Thyroid gland (tissue), 4 donors: Measurements from ENCODE around the gene SYTL2. TPM values are rescaled to one million over a fixed set of nuclear protein-coding genes. Genes with fewer than 3 reads are reported as not detected.
A peak's percentile ranks its signal among the peaks of the same experiment; 100 is the strongest.

Source experiments
- DNase-seq, 2 donors: peaks; one replicate each; pipeline ENCODE4 v3.0.0-alpha.2; 2019
- H3K27ac ChIP-seq, 3 donors: fragments of 200-600 bp; sonication (generic); 1 replicate in 2 of 3; 2 replicates in 1 of 3; pipeline ENCODE4 v1.5.1; 2016 to 2019; ENCODE audit warnings: mild to moderate bottlenecking in 1 of 3, moderate library complexity in 1 of 3
- H3K27me3 ChIP-seq: fragments of 200-600 bp; sonication (generic); one replicate; pipeline ENCODE4 v1.5.1; 2019
- H3K36me3 ChIP-seq, 2 donors: fragments of 200-600 bp; sonication (generic); one replicate each; pipeline ENCODE4 v1.5.1; 2016 to 2019
- H3K4me1 ChIP-seq, 2 donors: fragments of 200-600 bp; sonication (generic); one replicate each; pipeline ENCODE4 v1.5.1; 2017 to 2019
- H3K4me3 ChIP-seq, 3 donors: fragments of 200-600 bp; sonication (generic); replicated peaks in 1 of 3; 1 replicate in 2 of 3; 2 replicates in 1 of 3; pipeline ENCODE4 v1.5.1; 2016; ENCODE audit warnings: mild to moderate bottlenecking in 1 of 3
- H3K9me3 ChIP-seq: fragments of 200-600 bp; sonication (generic); one replicate; pipeline ENCODE4 v1.5.1; 2017
- CTCF ChIP-seq, 6 experiments: fragments of 200-600 bp in 3 of 6; fragments of 450-650 bp in 3 of 6; sonication (generic) in 3 of 6; IDR thresholded peaks; one replicate each; pipeline ENCODE4 v1.5.1; 2016 to 2019; ENCODE audit warnings: antibody characterized with exemption in 6 of 6, mild to moderate bottlenecking in 2 of 6, inconsistent platforms in 1 of 6, moderate library complexity in 1 of 6
- POLR2A ChIP-seq, 2 donors: fragments of 450-650 bp; IDR thresholded peaks; one replicate each; pipeline ENCODE4 v1.6.1; 2017; ENCODE audit warnings: antibody characterized with exemption in 2 of 2, mild to moderate bottlenecking in 2 of 2, moderate library complexity in 1 of 2
- WGBS, 2 donors: methylation state at CpG; one replicate each; pipeline ENCODE4 v1.1.5; 2017; 5-methylcytosine and 5-hydroxymethylcytosine counted together
- intact Hi-C: fragments of 100-400 bp; cut with DNase I; formaldehyde crosslinking; loops from one replicate; pipeline ENCODE4 v1.15.1; 2023
- total RNA-seq, 4 donors: library from RNA; depleted of rRNA; stranded (reverse); fragments of >200 nt; gene quantifications; one replicate each; pipeline ENCODE4 v1.2.3, GENCODE V29; 2016

SYTL2 gene
- total RNA-seq, 4 donors from 2014 or later = 4.5 to 18.8 (median 9.0) TPM

GRCh38 chr11:85821636-85822035, 10.7 kb upstream of the SYTL2 start:
- no peak overlapping the region for H3K4me3 ChIP-seq
- intact Hi-C loops = no loop called here
- H3K27me3 ChIP-seq = no peaks in the 10 kb centered on the region
- no peaks in the 10 kb centered on the region for H3K4me1 ChIP-seq
- TF ChIP-seq CTCF (IDR thresholded peaks at IDR 0.05) (no peak), POLR2A (IDR thresholded peaks at IDR 0.05) (no peak)
- H3K9me3 ChIP-seq = no peaks in the 10 kb centered on the region
- no peaks in the 10 kb centered on the region for H3K36me3 ChIP-seq
- no peak for DNase-seq
- 74 to 82% methylated on average over 1 of the region's 1 CpG for WGBS, 2 donors
- no peak overlapping the region for H3K27ac ChIP-seq

- no peak for DNase-seq
- intact Hi-C loops = no loop called here
- H3K36me3 ChIP-seq = no peaks in the 10 kb centered on the region
These were observed 8.5 kb upstream of the SYTL2 start for GRCh38 chr11:85819441-85819840.

GRCh38 chr11:85815186-85815931, 4.4 kb upstream of the SYTL2 start:
- WGBS, 2 donors = 90 to 92% methylated on average over 4 of the region's 4 CpGs
- H3K27ac ChIP-seq = no peak overlapping the region
- intact Hi-C loops = no loop called here
- peaks cover 3 to 8% of the 10 kb centered on the region in 2 donors for H3K4me1 ChIP-seq
- TF ChIP-seq CTCF (IDR thresholded peaks at IDR 0.05) (no peak), POLR2A (IDR thresholded peaks at IDR 0.05) (no peak)
- H3K9me3 ChIP-seq = no peaks in the 10 kb centered on the region
- no peaks in the 10 kb centered on the region for H3K36me3 ChIP-seq
- DNase-seq = no peak
- no peak overlapping the region for H3K4me3 ChIP-seq
- no peaks in the 10 kb centered on the region for H3K27me3 ChIP-seq

More at GRCh38 chr11:85819441-85819840, 8.5 kb upstream of the SYTL2 start:
- Histone ChIP-seq H3K4me3 (no peak overlapping the region), H3K4me1 (no peaks in the 10 kb centered on the region), H3K27me3 (no peaks in the 10 kb centered on the region), H3K27ac (no peak overlapping the region), H3K9me3 (no peaks in the 10 kb centered on the region)
- TF ChIP-seq POLR2A (IDR thresholded peaks at IDR 0.05) (no peak), CTCF (IDR thresholded peaks at IDR 0.05) (no peak)

GRCh38 chr11:85813721-85814120, 2.8 kb upstream of the SYTL2 start:
- intact Hi-C loops = no loop called here

More at GRCh38 chr11:85813721-85814120, 2.8 kb upstream of the SYTL2 start:
- peaks cover 9 to 13% of the 10 kb centered on the region in 2 donors for H3K4me1 ChIP-seq
- H3K4me3 ChIP-seq = no peak overlapping the region
- 63 to 76% methylated on average over 9 of the region's 9 CpGs for WGBS, 2 donors
- TF ChIP-seq POLR2A (IDR thresholded peaks at IDR 0.05) (no peak), CTCF (IDR thresholded peaks at IDR 0.05) (no peak)
- no peaks in the 10 kb centered on the region for H3K27me3 ChIP-seq
- no peaks in the 10 kb centered on the region for H3K36me3 ChIP-seq
- no peaks in the 10 kb centered on the region for H3K9me3 ChIP-seq
- H3K27ac ChIP-seq = no peak overlapping the region
- peak; percentile 8 to 13 for DNase-seq
